NOMO-1 (cell line): ENCODE measurements around the gene SEPTIN6.

Experiments used
- DNase-seq, 2 experiments: peaks; one replicate each; lab custom pipeline; 2025; ENCODE audit not compliant: unreplicated experiment in 2 of 2; lab: John Stamatoyannopoulos, UW

The SEPTIN6 gene

GRCh38 chrX:119659522-119659921, 33.4 kb downstream of the SEPTIN6 start:
- no peak for DNase-seq

GRCh38 chrX:119655125-119655524, 37.8 kb downstream of the SEPTIN6 start:
- DNase-seq, result no peak

GRCh38 chrX:119654112-119654531, 38.8 kb downstream of the SEPTIN6 start:
- no peak for DNase-seq

- no peak for DNase-seq
Measured at GRCh38 chrX:119648421-119648775, 44.6 kb downstream of the SEPTIN6 start.

DNA sequence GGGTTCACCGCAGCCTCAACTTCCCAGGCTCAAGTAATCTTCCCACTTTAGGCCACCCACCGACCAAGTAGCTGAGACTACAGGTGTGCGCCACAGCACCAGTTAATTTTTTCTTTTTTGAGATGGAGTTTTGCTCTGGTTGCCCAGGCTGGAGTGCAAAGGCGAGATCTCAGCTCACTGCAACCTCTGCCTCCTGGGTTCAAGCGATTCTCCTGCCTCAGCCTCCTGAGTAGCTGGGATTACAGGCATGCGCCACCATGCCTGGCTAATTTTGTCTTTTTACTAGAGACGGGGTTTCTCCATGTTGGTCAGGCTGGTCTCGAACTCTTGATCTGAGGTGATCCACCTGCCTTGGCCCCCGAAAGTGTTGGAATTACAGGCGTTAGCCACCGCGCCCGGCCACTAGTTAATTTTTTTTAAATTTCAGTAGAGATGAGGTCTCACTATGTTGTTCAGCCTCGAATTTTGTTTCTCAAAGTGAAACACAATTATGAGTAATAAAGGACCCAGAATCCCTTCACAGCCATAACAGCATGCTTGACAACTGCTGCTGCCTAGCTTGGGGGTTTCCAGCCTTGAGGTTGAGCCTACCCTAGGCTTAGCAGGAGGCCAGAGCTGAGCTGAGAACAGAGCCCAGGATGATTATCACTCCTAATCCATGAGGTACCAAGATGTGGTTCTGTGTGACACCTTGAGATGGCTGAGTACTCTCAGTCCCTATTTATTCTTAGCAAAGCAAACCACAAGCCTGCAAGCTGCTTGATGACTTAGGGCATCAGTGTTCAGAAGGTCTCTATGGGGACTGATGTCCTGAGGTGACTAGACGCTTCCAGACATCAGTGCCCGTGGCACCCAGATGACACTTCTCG, 45.2 kb downstream of the SEPTIN6 start:
- no peak for DNase-seq

GRCh38 chrX:119647089-119647488, 45.9 kb downstream of the SEPTIN6 start:
- DNase-seq, result no peak

GRCh38 chrX:119646515-119646914, 46.5 kb downstream of the SEPTIN6 start:
- no peak for DNase-seq

DNA sequence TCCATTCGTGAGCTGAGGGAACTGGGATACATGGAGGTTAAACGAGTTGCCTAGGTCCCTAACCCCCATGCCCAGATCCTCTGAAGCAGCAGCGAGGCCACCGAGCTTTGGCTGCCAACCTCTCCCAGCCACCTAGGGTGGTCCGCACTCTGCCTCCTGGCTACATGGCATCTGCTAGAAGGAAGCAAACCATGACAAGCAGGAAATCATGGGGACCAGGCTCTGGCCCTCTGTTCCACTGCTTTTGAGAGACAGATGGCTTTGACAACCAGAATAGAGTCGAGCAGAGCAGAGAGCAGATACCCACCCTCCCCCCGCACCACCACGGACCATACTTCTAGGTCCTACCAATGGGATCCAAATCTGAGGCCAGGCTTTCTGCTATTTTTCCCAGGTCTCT, 49.3 kb downstream of the SEPTIN6 start:
- no peak for DNase-seq
